Chondrocyte (in vitro differentiated cells): ENCODE measurements around the gene ZNF846. TPM values are rescaled to one million over a fixed set of nuclear protein-coding genes. Genes with fewer than 3 reads are reported as not detected.

Source experiments
- DNase-seq: peaks from one replicate; pipeline ENCODE4 v3.0.0; 2021; ENCODE audit warnings: mixed read lengths, low spot score
- H3K27ac Mint-ChIP-seq: one replicate; pipeline ENCODE4 v1.8.0; 2021; ENCODE audit warnings: mild to moderate bottlenecking, moderate library complexity, mixed read lengths; ENCODE audit not compliant: unreplicated experiment
- H3K27me3 Mint-ChIP-seq: 2 replicates; pipeline ENCODE4 v1.8.0; 2021; ENCODE audit warnings: low read depth, mixed read lengths
- H3K36me3 Mint-ChIP-seq: 2 replicates; pipeline ENCODE4 v1.8.0; 2021; ENCODE audit warnings: low read depth, mixed read lengths
- H3K4me1 Mint-ChIP-seq: 2 replicates; pipeline ENCODE4 v1.8.0; 2021; ENCODE audit warnings: low read depth, mild to moderate bottlenecking, mixed read lengths
- H3K4me3 Mint-ChIP-seq: one replicate; pipeline ENCODE4 v1.8.0; 2021; ENCODE audit warnings: mild to moderate bottlenecking, moderate library complexity, mixed read lengths; ENCODE audit not compliant: unreplicated experiment
- H3K9me3 Mint-ChIP-seq: 2 replicates; pipeline ENCODE4 v1.8.0; 2021; ENCODE audit warnings: low read depth, mixed read lengths
- CTCF ChIP-seq: fragments of 200-600 bp; sonication (generic); IDR thresholded peaks from 2 replicates; pipeline ENCODE4 v1.5.0; 2021; ENCODE audit warnings: antibody characterized with exemption, mild to moderate bottlenecking, moderate library complexity
- total RNA-seq: library from RNA; stranded (reverse); gene quantifications from 3 replicates; pipeline ENCODE4 v1.2.1, GENCODE V29; 2021

Gene ZNF846
- total RNA-seq, 1 donor from 2014 or later: 18.8 TPM

GRCh38 chr19:9711815-9712214 lies 56.7 kb downstream of the ZNF846 start:
- Mint-ChIP-seq H3K27ac (no peak overlapping the region), H3K4me1 (no peaks in the 10 kb centered on the region), H3K36me3 (peaks cover 2% of the 10 kb centered on the region), H3K27me3 (no peaks in the 10 kb centered on the region), H3K4me3 (no peak overlapping the region), H3K9me3 (peaks cover 36% of the 10 kb centered on the region)
- no peak for TF ChIP-seq CTCF
- DNase-seq: no peak

GRCh38 chr19:9709305-9709704 lies 59.2 kb downstream of the ZNF846 start:
- no peaks in the 10 kb centered on the region for H3K27me3 Mint-ChIP-seq
- TF ChIP-seq CTCF: no peak
- no peak overlapping the region for H3K27ac Mint-ChIP-seq
- no peak overlapping the region for H3K4me3 Mint-ChIP-seq
- H3K9me3 Mint-ChIP-seq: peaks cover 36% of the 10 kb centered on the region
- H3K36me3 Mint-ChIP-seq: peaks cover 2% of the 10 kb centered on the region
- no peak for DNase-seq
- no peaks in the 10 kb centered on the region for H3K4me1 Mint-ChIP-seq

- H3K9me3 Mint-ChIP-seq: peaks cover 18% of the 10 kb centered on the region
- no peak overlapping the region for H3K27ac Mint-ChIP-seq
- no peaks in the 10 kb centered on the region for H3K4me1 Mint-ChIP-seq
- no peaks in the 10 kb centered on the region for H3K36me3 Mint-ChIP-seq
- H3K4me3 Mint-ChIP-seq: no peak overlapping the region
- DNase-seq: no peak
- no peak for TF ChIP-seq CTCF
- no peaks in the 10 kb centered on the region for H3K27me3 Mint-ChIP-seq
Measured at GRCh38 chr19:9705836-9706235, 62.7 kb downstream of the ZNF846 start.

GRCh38 chr19:9702186-9702585 lies 66.4 kb downstream of the ZNF846 start:
- Mint-ChIP-seq H3K9me3 (peaks cover 17% of the 10 kb centered on the region), H3K27me3 (no peaks in the 10 kb centered on the region), H3K36me3 (no peaks in the 10 kb centered on the region), H3K27ac (no peak overlapping the region), H3K4me1 (no peaks in the 10 kb centered on the region), H3K4me3 (no peak overlapping the region)
- DNase-seq: no peak
- TF ChIP-seq CTCF: no peak

Other genes starting within 250 kb of the ZNF846 start
- gene ZNF426, start 230.1 kb downstream of the ZNF846 start, total RNA-seq: 15.7 to 21.7 TPM (median 17.0 TPM) in 3 replicates
- 19.2 to 22.4 TPM (median 21.6 TPM) in 3 replicates for gene ZNF121, start 184.2 kb downstream of the ZNF846 start, total RNA-seq
- gene ZNF561, start 147.5 kb downstream of the ZNF846 start, total RNA-seq: 42.2 to 51.3 TPM (median 43.5 TPM) in 3 replicates
- gene ZNF562, start 93.6 kb downstream of the ZNF846 start, total RNA-seq: 9.3 to 14.4 TPM (median 10.7 TPM) in 3 replicates
- 24.2 to 27.8 TPM (median 26.7 TPM) in 3 replicates for gene FBXL12, start 50.3 kb upstream of the ZNF846 start, total RNA-seq
- gene UBL5, start 59.2 kb upstream of the ZNF846 start, total RNA-seq: 265 to 294 TPM (median 265 TPM) in 3 replicates
- 64.5 to 78.4 TPM (median 65.5 TPM) in 3 replicates for gene PIN1, start 66.6 kb upstream of the ZNF846 start, total RNA-seq
- gene OLFM2, start 167.8 kb upstream of the ZNF846 start, total RNA-seq: 51.0 to 68.8 TPM (median 67.9 TPM) in 3 replicates
- gene COL5A3, start 241.8 kb upstream of the ZNF846 start, total RNA-seq: 24.8 to 65.9 TPM (median 63.6 TPM) in 3 replicates
- not detected in 3 replicates for gene RDH8, start 244.7 kb upstream of the ZNF846 start, total RNA-seq